Fibroblast of the aortic adventitia (primary cell): Measurements from ENCODE around the gene AK2. TPM values are rescaled to one million over a fixed set of nuclear protein-coding genes. Genes with fewer than 3 reads are reported as not detected.

Experiments used
- DNase-seq: peaks from one replicate; pipeline ENCODE4 v3.0.0-alpha.2; 2010; ENCODE audit warnings: low read depth
- H3K4me3 ChIP-seq: 2 replicates; pipeline ENCODE4 v1.5.1; 2011; ENCODE audit warnings: low read depth, mild to moderate bottlenecking, control low read depth, low read length, moderate library complexity
- total RNA-seq: library from RNA; depleted of rRNA; stranded (reverse); fragments of >200 nt; gene quantifications from 2 replicates; pipeline ENCODE4 v1.2.3, GENCODE V29; 2012; ENCODE audit warnings: low replicate concordance
- TF ChIP-seq, protein P1 (sequence below): IDR thresholded peaks from 2 replicates; pipeline ENCODE4 v1.5.1; 2011; ENCODE audit warnings: mild to moderate bottlenecking, low read length, control low read depth, inconsistent platforms; ENCODE audit not compliant: insufficient read depth

Gene AK2
- total RNA-seq, 1 donor: 155 TPM

GRCh38 chr1:32972814-32973428 is 63.8 kb downstream of the AK2 start:
- DNase-seq: no peak
- H3K4me3 ChIP-seq: peak overlapping the region; percentile 65
- TF ChIP-seq, protein P1, sequence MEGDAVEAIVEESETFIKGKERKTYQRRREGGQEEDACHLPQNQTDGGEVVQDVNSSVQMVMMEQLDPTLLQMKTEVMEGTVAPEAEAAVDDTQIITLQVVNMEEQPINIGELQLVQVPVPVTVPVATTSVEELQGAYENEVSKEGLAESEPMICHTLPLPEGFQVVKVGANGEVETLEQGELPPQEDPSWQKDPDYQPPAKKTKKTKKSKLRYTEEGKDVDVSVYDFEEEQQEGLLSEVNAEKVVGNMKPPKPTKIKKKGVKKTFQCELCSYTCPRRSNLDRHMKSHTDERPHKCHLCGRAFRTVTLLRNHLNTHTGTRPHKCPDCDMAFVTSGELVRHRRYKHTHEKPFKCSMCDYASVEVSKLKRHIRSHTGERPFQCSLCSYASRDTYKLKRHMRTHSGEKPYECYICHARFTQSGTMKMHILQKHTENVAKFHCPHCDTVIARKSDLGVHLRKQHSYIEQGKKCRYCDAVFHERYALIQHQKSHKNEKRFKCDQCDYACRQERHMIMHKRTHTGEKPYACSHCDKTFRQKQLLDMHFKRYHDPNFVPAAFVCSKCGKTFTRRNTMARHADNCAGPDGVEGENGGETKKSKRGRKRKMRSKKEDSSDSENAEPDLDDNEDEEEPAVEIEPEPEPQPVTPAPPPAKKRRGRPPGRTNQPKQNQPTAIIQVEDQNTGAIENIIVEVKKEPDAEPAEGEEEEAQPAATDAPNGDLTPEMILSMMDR: no peak

DNA sequence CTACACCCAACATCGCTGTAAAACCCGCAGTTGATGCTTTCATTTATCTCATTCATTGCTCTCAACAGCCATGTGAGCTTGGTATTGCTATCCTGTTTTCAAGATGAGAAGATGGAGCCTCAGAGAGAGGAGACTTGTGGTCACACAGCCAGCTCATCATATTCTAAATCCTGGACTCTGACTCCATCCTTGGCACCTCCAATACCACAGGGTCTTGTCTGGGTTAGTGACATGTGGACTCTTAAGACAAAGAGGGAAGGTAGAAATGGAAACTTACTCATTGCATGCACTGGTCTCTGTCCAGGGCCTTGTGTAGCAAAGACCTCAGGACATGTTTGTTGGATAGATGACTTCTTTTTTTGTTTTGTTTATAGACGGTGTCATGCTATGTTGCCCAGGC is 65.1 kb downstream of the AK2 start:
- H3K4me3 ChIP-seq: no peak overlapping the region
- TF ChIP-seq, protein P1: no peak
- DNase-seq: no peak

DNA sequence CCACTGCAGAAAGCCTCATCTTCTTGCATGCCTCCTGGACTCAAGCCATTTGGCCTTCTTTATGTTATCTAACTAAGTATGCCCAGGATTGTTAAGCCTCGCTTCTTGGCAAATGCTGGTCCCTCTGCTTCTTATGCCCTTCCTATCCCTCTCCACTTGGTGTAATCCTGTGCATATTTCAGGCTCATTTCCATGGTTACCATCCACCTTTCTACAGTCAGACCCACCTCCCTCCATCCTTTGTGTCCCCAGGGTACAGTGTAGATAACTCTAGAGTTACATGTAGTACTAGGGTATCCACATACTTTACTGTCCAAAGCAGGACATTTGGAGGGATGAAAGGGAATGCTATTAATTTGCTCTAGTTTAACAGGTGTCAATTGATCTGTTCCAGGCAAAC is 65.5 kb downstream of the AK2 start:
- TF ChIP-seq, protein P1: no peak
- H3K4me3 ChIP-seq: no peak overlapping the region
- DNase-seq: no peak

DNA sequence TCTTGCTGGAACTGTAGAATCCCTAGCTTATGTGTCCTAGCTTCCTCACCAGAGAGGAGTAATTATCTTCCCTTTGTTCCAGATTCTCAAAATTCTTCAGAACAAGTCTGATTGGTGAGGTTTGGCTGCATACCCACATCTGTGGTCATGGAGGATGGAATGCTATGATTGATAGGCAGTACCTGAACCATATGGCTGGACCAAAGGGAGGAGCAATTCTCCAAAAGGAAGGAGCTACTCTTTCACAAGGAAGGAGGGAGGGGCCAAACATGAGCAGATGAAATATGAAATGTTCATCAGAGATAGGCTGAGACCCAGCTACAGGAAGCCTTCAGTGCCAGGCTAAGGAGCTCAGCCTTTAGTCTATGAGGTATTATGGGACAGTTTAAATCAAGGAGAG is 67.1 kb downstream of the AK2 start:
- DNase-seq: peak; percentile 69
- no peak overlapping the region for H3K4me3 ChIP-seq
- TF ChIP-seq, protein P1: no peak

GRCh38 chr1:32967888-32968568 is 68.7 kb downstream of the AK2 start:
- no peak overlapping the region for H3K4me3 ChIP-seq
- peak; percentile 39 for DNase-seq
- TF ChIP-seq, protein P1: no peak

DNA sequence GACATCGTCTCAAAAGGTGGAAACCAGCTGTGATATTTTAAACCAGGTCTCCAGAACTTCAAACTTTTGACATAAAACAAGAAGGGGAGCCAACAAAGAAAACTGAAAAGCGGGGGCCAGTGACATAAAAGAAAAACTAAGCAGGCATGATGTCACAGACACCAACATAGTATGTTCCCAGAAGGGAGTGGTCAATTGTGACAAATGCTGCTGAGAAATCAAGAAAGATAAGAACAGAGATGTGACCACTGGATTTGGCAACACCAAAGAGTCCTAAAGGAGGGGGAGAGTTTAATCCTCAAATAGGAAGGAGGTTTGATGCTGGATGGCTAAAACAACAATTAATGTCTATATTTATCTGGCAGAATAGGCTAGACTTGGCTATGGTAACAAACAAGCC is 69.8 kb downstream of the AK2 start:
- DNase-seq: no peak
- H3K4me3 ChIP-seq: no peak overlapping the region
- TF ChIP-seq, protein P1: no peak
